Stimulated activated effector memory CD8-positive, alpha-beta T cell treated with anti-CD3 and anti-CD28 coated beads, Interleukin-12 subunit alpha, Interleukin-12 subunit beta, amount 100 ng/mL, for 72 hours (primary cell): ENCODE data around the gene SMLR1.
A peak's percentile ranks its signal among the peaks of the same experiment; 100 is the strongest.

ENCODE experiments used
- ATAC-seq: fragments of 150-1000 bp; cut with Tn5 transposase; 2 replicates; pipeline ENCODE4 v1.10.0; 2021
- DNase-seq, 2 donors: peaks; one replicate each; pipeline ENCODE4 v3.0.0; 2021 to 2022; ENCODE audit warnings: low spot score in 2 of 2
- H3K27ac Mint-ChIP-seq: one replicate; pipeline ENCODE4 v1.8.0; 2022; ENCODE audit warnings: mild to moderate bottlenecking, mixed read lengths
- H3K36me3 Mint-ChIP-seq: one replicate; pipeline ENCODE4 v1.8.0; 2022; ENCODE audit warnings: mild to moderate bottlenecking, mixed read lengths
- H3K4me1 Mint-ChIP-seq: one replicate; pipeline ENCODE4 v1.8.0; 2022; ENCODE audit warnings: mixed read lengths
- H3K4me3 Mint-ChIP-seq: one replicate; pipeline ENCODE4 v1.8.0; 2022; ENCODE audit warnings: mild to moderate bottlenecking, mixed read lengths
- H3K9me3 Mint-ChIP-seq: one replicate; pipeline ENCODE4 v1.8.0; 2022; ENCODE audit warnings: mixed read lengths

The SMLR1 gene

GRCh38 chr6:130858498-130859160 lies 31.4 kb downstream of the SMLR1 start:
- Mint-ChIP-seq H3K4me3 (no peak overlapping the region), H3K4me1 (no peaks in the 10 kb centered on the region), H3K27ac (no peak overlapping the region), H3K36me3 (no peaks in the 10 kb centered on the region), H3K9me3 (no peaks in the 10 kb centered on the region)
- DNase-seq: no peak
- no peak for ATAC-seq

- Mint-ChIP-seq H3K27ac (no peak overlapping the region), H3K36me3 (no peaks in the 10 kb centered on the region), H3K4me1 (no peaks in the 10 kb centered on the region), H3K4me3 (no peak overlapping the region), H3K9me3 (no peaks in the 10 kb centered on the region)
- DNase-seq: no peak
- ATAC-seq: no peak
These were observed 32.1 kb downstream of the SMLR1 start for GRCh38 chr6:130859161-130859867.

DNA sequence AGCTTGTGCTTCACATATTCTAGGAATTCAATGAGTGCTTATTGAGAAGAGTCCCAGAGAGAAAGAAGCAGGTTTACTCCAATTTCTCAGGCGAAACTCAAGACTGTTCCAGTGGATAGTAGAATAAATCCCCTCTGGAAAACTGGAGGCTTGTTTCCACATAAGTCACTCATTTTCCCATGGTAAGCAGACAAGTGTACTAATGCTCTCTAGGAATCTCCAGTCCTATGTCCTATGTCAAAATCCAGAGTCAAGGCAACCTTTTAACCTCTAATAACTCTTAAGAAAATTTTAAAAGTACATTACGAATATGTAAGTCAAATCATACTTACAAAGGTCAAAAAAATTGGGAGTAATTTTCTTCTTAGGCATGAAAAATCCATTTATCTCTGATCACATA lies 35.2 kb downstream of the SMLR1 start:
- Mint-ChIP-seq H3K36me3 (no peaks in the 10 kb centered on the region), H3K9me3 (no peaks in the 10 kb centered on the region), H3K27ac (no peak overlapping the region), H3K4me3 (no peak overlapping the region), H3K4me1 (no peaks in the 10 kb centered on the region)
- no peak for DNase-seq
- ATAC-seq: no peak

- no peak overlapping the region for H3K4me3 Mint-ChIP-seq
- no peak overlapping the region for H3K27ac Mint-ChIP-seq
- no peaks in the 10 kb centered on the region for H3K36me3 Mint-ChIP-seq
- H3K9me3 Mint-ChIP-seq: no peaks in the 10 kb centered on the region
- no peaks in the 10 kb centered on the region for H3K4me1 Mint-ChIP-seq
- no peak for DNase-seq
- ATAC-seq: no peak
These were observed 36.4 kb downstream of the SMLR1 start for GRCh38 chr6:130863415-130864230.

GRCh38 chr6:130864344-130864743 lies 37.1 kb downstream of the SMLR1 start:
- DNase-seq (no peak), ATAC-seq (no peak)
- Mint-ChIP-seq H3K27ac (no peak overlapping the region), H3K36me3 (no peaks in the 10 kb centered on the region), H3K4me1 (no peaks in the 10 kb centered on the region), H3K9me3 (no peaks in the 10 kb centered on the region), H3K4me3 (no peak overlapping the region)

DNA sequence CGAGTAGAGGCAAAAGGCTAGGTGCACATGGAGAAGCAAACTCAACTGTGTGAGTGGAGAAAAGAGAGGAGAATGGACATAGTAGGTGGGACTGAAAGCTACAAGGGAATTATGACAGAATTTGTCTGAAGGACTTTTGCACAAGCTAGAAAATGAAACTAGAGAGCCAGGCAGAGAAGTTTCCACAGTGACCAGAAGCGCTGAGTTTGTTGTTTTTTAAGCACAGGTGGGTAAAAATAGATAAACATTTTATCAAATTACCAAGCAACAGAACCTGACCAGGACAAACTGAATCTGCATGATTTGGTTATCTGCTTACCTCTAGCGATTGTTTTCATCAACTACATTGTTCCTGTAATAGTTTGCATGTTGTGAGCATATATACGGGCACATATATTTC lies 38.6 kb downstream of the SMLR1 start:
- no peak for ATAC-seq
- Mint-ChIP-seq H3K9me3 (no peaks in the 10 kb centered on the region), H3K27ac (no peak overlapping the region), H3K4me3 (no peak overlapping the region), H3K36me3 (no peaks in the 10 kb centered on the region), H3K4me1 (no peaks in the 10 kb centered on the region)
- DNase-seq: no peak

GRCh38 chr6:130869681-130870080 lies 42.5 kb downstream of the SMLR1 start:
- Mint-ChIP-seq H3K36me3 (no peaks in the 10 kb centered on the region), H3K4me3 (no peak overlapping the region), H3K9me3 (no peaks in the 10 kb centered on the region), H3K4me1 (peaks cover 5% of the 10 kb centered on the region), H3K27ac (no peak overlapping the region)
- no peak for ATAC-seq
- no peak for DNase-seq

- ATAC-seq (no peak), DNase-seq (no peak)
- peaks cover 5% of the 10 kb centered on the region for H3K4me1 Mint-ChIP-seq
- H3K9me3 Mint-ChIP-seq: no peaks in the 10 kb centered on the region
- H3K27ac Mint-ChIP-seq: no peak overlapping the region
- no peaks in the 10 kb centered on the region for H3K36me3 Mint-ChIP-seq
- no peak overlapping the region for H3K4me3 Mint-ChIP-seq
These were observed 43.1 kb downstream of the SMLR1 start for GRCh38 chr6:130870179-130870880.

DNA sequence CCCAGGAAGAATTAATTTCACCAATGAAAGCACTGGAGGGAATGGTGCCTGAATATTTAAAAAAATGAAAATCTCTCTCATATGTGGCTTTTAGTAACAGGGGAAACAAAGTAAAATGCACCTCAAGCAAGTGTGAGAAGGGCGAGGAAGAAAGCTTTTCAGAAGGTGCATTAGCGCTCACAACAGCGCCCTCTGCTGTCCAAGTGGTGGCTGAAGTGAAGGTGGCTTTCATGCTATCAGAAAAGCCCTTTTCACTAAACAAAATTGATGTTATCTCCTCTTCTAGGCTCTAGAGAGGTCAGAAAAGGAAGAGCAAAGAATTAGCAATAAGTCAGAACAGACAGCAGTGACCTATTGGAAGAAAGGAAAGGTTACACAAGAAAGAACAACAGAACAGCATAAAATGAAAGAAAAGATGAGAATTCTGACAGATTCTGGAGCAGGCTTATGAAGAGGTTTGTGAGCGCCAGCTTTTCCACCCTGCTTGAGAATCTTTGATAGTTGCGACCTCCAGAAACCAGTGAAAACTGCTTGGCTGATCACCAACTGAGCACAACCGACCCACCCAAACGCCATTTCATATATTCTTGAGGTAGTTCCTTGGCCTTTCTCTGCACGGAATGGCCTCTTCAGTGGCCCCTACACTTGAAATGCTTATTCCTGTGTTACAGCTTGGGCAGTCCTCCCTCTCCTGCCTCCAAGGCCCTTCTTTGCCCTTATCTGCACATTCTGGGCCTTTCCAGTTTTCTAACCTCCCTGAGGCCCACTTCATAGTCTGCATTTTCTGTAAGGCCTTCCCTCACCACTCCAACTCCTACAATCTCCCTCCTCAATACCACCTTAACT lies 45.3 kb downstream of the SMLR1 start:
- DNase-seq (peak; percentile 61 to 79), ATAC-seq (no peak)
- Mint-ChIP-seq H3K36me3 (no peaks in the 10 kb centered on the region), H3K4me1 (peaks cover 5% of the 10 kb centered on the region), H3K4me3 (no peak overlapping the region), H3K27ac (no peak overlapping the region), H3K9me3 (no peaks in the 10 kb centered on the region)

DNA sequence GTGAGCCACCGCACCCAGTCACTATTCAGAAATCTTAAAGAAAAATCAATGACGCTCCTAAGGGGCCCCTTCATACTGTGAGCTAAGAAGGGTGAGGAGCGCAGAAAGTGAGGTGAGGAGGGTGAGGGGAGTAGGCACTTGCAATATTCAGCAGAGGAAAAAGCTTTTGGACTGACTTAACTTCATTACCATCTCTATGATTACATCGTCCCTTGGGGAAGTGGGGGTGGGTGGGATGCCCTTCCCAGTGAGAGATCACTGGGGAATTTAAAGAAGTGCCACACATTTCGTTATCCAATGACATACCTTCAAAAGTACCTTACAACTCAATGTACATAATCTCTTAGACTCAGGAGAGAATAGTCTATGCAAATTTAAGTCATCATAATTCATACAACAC lies 46.5 kb downstream of the SMLR1 start:
- Mint-ChIP-seq H3K36me3 (no peaks in the 10 kb centered on the region), H3K27ac (no peak overlapping the region), H3K9me3 (no peaks in the 10 kb centered on the region), H3K4me3 (no peak overlapping the region), H3K4me1 (peaks cover 5% of the 10 kb centered on the region)
- DNase-seq (no peak), ATAC-seq (no peak)

DNA sequence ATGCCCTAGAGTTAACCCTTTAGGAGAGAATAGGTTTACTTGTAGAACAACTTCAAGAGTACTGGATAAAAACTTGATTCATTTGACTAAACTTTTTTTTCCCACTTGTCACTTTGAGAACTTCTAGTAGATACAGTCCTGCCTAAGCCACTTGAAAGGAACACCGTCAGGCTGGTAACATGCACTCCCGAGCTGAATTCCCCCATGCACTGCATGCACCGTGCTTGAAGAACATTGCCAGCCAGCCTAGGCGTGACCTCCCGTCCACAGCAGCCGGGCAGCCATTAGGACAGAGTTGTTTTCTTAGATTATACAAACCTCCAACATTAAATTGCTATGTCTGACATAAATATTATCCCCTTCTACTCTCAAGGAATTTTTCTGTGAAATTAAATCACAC lies 52.6 kb downstream of the SMLR1 start:
- no peak for ATAC-seq

GRCh38 chr6:130882370-130882769 lies 55.2 kb downstream of the SMLR1 start:
- no peak overlapping the region for H3K4me3 Mint-ChIP-seq
- no peak for ATAC-seq

More for the DNA sequence above, 52.6 kb downstream of the SMLR1 start:
- no peak overlapping the region for H3K27ac Mint-ChIP-seq
- no peak overlapping the region for H3K4me3 Mint-ChIP-seq
- H3K4me1 Mint-ChIP-seq: no peaks in the 10 kb centered on the region
- no peaks in the 10 kb centered on the region for H3K9me3 Mint-ChIP-seq
- no peaks in the 10 kb centered on the region for H3K36me3 Mint-ChIP-seq
- no peak for DNase-seq

DNA sequence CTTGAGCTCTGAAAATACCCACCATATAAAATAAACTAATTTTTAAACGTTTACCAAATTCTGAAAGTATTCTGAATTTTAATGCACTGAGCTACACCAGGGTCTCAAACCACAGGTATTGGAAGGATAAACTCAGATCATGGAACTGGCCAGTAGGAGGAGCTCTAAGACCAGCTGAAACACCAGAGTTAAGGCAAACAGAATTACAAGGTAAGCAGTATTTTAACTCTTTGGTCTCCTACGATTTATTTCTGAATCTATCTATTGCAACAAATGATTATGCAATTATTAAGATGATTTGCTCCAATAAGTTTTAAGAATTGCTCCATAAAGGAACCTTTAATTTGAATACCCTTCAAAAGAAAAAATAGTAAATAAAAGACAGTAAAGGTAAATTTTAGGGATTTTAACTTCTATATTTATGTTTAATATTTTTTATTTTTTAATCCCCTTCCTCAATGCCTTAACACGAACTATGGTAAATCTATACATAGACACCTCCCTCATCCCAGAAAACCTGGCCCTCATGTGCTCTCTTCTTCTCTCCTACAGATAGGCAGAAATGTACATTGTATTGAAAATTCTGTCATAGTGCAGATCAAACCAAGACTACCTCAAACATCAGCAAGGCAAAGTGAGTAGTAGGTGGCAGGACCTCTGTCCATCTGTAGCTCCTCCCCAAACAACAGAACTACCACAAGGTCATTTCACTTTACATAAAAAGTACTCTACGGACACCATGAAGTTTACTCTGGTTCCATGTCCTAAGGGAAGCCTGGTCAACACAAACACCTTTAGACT lies 58.4 kb downstream of the SMLR1 start:
- Mint-ChIP-seq H3K36me3 (no peaks in the 10 kb centered on the region), H3K4me3 (no peak overlapping the region)
- ATAC-seq: peak; percentile 78

More at GRCh38 chr6:130882370-130882769, 55.2 kb downstream of the SMLR1 start:
- no peak for DNase-seq
- Mint-ChIP-seq H3K27ac (no peak overlapping the region), H3K36me3 (no peaks in the 10 kb centered on the region), H3K4me1 (no peaks in the 10 kb centered on the region), H3K9me3 (no peaks in the 10 kb centered on the region)

More for the DNA sequence above, 58.4 kb downstream of the SMLR1 start:
- no peak overlapping the region for H3K27ac Mint-ChIP-seq
- peak; percentile 51 to 73 for DNase-seq
- H3K4me1 Mint-ChIP-seq: no peaks in the 10 kb centered on the region
- no peaks in the 10 kb centered on the region for H3K9me3 Mint-ChIP-seq
